AG20443 (cell line): Measurements from ENCODE around the gene PIP5K1A.
"Not testable (repeated sequence)": the region's sequence is repeated elsewhere in the genome, so short reads cannot be mapped to it uniquely, and the experiment has no call there.

Experiments
- DNase-seq: peaks from one replicate; pipeline ENCODE4 v3.0.0; 2012; ENCODE audit warnings: low spot score, mixed read lengths

PIP5K1A gene

GRCh38 chr1:151198254-151199127 is at the start of gene PIP5K1A:
PIP5K1A (plus strand) TSS chr1:151198552; CDS start chr1:151198997, 445 bp downstream.
- peak; percentile 98 for DNase-seq

- DNase-seq = no peak
Measured at GRCh38 chr1:151156515-151156819, 41.9 kb upstream of the PIP5K1A start, which contains the start of gene TNFAIP8L2. TNFAIP8L2 (plus strand) TSS chr1:151156649; CDS start chr1:151158698, 2,049 bp downstream.

GRCh38 chr1:151157067-151157531 is 41.3 kb upstream of the PIP5K1A start:
- DNase-seq = no peak

- no peak for DNase-seq
Measured at GRCh38 chr1:151158326-151158725, 40.0 kb upstream of the PIP5K1A start.

GRCh38 chr1:151158751-151159251 is 39.6 kb upstream of the PIP5K1A start:
- DNase-seq = no peak

GRCh38 chr1:151159373-151159772 is 39.0 kb upstream of the PIP5K1A start:
- DNase-seq = no peak

GRCh38 chr1:151164732-151165280 is 33.5 kb upstream of the PIP5K1A start:
- DNase-seq = peak; percentile 62

- no peak for DNase-seq
Measured at GRCh38 chr1:151165281-151165737, 33.0 kb upstream of the PIP5K1A start.

GRCh38 chr1:151165738-151166504 is 32.4 kb upstream of the PIP5K1A start, which contains the start of the genes LYSMD1 and SCNM1:
LYSMD1 (minus strand) TSS chr1:151165902; CDS start chr1:151165258, 644 bp downstream.
SCNM1 (plus strand) TSS chr1:151166144; CDS start chr1:151166153, 9 bp downstream.
- DNase-seq = peak; percentile 96

- DNase-seq = peak; percentile 74
Measured at GRCh38 chr1:151166505-151166956, 31.8 kb upstream of the PIP5K1A start.

GRCh38 chr1:151167116-151167515 is 31.2 kb upstream of the PIP5K1A start:
- no peak for DNase-seq

GRCh38 chr1:151171190-151171589 is 27.2 kb upstream of the PIP5K1A start:
- DNase-seq = no peak

GRCh38 chr1:151175041-151175741 is 23.2 kb upstream of the PIP5K1A start:
- DNase-seq = no peak

GRCh38 chr1:151175863-151176262 is 22.5 kb upstream of the PIP5K1A start, which contains the start of gene TMOD4:
TMOD4 (minus strand) TSS chr1:151175981; CDS start chr1:151174875, 1,106 bp downstream.
- peak; percentile 34 for DNase-seq

- DNase-seq = no peak
Measured at GRCh38 chr1:151176514-151177045, 21.8 kb upstream of the PIP5K1A start.

- no peak for DNase-seq
Measured at GRCh38 chr1:151184211-151184610, 14.1 kb upstream of the PIP5K1A start.

- DNase-seq = no peak
Measured at GRCh38 chr1:151187205-151187604, 11.1 kb upstream of the PIP5K1A start.

- not testable (repeated sequence) for DNase-seq
Measured at GRCh38 chr1:151188667-151189066, 9.7 kb upstream of the PIP5K1A start.

- DNase-seq = peak; percentile 91
Measured at GRCh38 chr1:151189637-151190445, 8.5 kb upstream of the PIP5K1A start, which contains the start of gene VPS72. VPS72 (minus strand) TSS chr1:151190197; CDS start chr1:151190121, 76 bp downstream.

GRCh38 chr1:151192047-151192446 is 6.3 kb upstream of the PIP5K1A start:
- DNase-seq = no peak
